GM21737 (cell line): Measurements from ENCODE around the gene PITX2.

Experiments
- ATAC-seq: cut with Tn5 transposase; IDR thresholded peaks from one replicate; pipeline ENCODE4 v1.9.1; 2021; ENCODE audit warnings: mild to moderate bottlenecking, moderate library complexity; ENCODE audit not compliant: unreplicated experiment

PITX2 gene

DNA sequence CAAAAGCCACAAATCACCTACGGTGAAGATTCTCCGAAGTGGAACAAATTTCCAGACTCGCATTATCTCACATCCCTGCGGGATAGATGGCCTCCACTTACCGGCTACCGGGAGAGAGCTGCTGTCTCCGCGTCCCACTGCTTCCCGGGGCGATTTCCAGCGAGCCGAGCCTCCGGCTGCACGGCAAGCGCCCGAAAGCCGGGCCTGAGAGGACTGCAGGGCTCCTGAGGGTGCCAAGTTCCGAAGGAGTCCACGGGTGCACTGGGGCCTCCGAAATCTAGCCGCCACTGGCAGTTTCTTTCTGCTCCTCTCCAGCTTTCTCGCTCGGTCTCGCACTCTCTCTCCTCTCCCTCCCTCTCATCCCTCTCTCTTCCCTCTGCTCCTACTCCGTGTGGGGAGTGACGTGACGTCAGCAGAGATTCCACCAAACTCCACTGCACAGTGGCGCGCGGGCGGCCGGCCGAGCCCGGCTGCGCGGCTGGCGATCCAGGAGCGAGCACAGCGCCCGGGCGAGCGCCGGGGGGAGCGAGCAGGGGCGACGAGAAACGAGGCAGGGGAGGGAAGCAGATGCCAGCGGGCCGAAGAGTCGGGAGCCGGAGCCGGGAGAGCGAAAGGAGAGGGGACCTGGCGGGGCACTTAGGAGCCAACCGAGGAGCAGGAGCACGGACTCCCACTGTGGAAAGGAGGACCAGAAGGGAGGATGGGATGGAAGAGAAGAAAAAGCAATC, 14.0 kb upstream of the PITX2 start:
- ATAC-seq, result no peak

DNA sequence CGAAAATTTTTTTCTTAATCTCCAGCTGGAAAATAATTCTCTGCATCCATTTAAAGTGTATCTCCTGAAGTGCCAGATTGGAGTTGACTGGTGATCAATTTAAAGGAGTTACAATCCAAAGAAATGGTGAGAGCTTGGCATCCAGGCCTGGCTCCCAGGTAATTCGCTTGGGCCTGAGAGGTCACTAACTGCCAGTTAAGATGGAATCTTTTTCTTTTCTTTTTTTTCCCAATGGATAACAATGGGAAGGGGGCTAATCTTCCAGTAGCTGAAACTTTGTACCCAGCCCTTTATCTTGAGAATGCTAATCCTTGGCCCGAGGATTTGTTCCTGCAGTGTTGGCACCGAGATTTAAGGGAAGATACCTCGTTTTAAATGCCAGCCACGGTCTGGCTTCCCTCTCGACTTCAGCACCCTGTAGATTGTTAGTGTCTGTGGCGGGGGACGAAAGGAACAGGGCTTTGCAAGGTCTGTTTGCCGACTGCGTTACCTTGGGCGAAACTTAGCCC, 13.3 kb upstream of the PITX2 start:
- no peak for ATAC-seq

DNA sequence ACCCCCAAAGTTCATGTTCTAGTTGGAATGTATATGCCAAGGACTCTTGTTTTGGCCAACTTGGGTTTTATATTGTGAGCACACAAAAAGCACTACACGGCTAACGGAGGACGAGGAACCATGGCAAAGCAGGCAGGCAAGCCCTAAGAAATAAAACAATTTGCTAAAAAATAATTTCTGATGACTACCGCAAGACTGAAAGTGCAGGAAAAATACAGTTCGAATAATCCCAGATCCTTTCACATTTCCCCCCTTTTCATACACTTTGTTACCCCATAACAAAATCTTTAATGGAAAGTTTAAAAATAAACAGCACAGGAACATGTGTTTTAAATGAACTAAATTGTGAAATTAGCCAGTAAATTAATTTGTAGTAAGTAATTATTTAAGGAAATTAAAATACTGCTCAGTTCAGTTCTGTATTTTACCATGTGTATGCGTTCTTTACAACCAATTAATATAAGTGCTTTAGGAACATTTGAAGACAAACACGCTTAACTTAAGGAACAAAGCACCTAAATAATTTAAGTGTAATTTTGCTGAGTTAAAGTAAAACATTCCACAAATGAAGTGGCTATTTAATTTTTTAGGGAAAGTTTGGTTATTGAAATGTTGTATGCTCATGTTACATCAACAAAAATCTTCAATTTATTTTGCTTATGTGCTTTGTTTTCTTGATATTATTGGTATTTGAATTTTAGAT, 12.4 kb upstream of the PITX2 start:
- no peak for ATAC-seq

DNA sequence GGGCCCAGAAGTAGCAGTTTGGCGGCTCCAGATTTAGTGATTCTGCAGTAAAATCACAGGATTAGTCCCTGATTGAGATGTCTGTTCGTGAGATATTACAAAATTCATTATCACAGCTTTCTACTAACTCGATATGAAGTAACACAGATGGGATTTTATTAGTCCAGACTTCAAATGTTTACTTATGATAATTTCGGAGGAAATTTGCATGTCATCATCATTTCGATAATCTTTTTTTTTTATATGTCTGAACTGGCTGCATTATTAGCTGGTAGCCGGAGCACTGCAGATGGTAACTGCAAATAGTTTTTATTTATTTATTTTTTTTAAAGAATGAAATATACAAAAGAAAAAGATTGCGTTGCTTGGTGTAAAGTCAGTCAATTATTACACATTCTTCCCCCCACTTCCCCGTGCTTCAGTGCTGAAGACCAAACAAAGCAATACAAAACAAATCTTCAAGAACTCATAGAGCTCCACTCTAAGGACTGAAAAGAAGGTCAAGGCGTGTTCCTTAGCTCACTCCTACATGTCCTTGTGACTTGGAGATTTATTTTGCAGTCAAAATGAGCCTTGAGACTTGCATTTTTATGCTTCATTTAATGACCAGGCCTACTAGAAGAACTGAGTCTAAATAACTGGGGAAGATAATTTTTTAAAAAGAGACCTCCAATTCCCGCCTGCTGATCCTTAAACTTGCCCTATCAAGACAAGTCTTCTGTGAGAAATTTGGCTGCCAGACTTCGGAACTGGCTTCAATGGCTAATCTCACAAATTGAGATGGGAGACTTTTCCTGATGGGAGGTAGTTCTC, 11.7 kb upstream of the PITX2 start:
- ATAC-seq, result no peak

DNA sequence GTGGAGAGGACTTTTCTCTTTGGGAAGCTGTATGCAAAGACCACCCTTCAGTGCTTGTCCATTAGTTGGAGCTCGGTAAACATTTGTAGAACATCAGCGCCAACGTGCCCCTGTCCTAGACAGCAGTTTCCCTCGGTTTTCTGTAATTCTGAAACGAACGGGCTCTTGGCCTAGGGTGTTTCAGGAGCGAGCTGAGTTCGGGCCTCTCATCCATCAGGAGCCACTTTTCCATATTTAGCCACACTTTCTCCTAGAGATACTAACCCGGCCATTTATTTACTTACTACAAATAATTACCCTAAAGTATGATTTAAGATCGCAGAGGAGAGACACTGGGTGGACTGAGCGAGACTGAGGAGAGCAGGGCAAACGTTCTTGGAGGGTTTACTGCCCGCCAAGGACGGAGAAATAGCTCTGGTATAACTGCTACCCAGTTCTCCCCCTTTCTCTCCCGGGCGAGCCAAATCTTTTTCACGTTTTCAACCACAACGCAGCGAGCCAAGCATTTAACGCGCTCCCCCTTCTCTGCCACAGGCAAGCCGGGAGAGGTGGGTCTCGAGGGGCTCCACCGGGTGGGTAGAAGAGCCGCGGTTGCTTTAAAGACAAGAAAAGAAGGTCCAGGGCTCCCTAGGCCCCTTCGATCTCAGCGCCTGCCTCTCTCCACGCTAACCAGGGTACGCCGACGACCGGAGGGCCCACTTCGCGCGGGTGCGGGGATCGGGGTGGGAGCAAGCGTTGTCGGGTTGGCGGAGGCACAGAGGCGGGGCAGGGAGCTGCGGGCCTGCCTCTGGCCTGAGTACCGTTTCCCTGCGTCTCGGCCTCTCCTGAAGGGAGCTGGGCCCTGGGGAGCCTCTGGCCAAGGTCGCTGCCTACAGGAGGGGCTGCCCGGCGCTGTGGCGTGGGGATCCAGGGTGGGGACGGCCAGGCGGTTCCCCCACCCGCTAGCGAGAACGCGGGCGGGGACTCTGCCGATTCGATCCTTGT, 10.8 kb upstream of the PITX2 start:
- no peak for ATAC-seq

DNA sequence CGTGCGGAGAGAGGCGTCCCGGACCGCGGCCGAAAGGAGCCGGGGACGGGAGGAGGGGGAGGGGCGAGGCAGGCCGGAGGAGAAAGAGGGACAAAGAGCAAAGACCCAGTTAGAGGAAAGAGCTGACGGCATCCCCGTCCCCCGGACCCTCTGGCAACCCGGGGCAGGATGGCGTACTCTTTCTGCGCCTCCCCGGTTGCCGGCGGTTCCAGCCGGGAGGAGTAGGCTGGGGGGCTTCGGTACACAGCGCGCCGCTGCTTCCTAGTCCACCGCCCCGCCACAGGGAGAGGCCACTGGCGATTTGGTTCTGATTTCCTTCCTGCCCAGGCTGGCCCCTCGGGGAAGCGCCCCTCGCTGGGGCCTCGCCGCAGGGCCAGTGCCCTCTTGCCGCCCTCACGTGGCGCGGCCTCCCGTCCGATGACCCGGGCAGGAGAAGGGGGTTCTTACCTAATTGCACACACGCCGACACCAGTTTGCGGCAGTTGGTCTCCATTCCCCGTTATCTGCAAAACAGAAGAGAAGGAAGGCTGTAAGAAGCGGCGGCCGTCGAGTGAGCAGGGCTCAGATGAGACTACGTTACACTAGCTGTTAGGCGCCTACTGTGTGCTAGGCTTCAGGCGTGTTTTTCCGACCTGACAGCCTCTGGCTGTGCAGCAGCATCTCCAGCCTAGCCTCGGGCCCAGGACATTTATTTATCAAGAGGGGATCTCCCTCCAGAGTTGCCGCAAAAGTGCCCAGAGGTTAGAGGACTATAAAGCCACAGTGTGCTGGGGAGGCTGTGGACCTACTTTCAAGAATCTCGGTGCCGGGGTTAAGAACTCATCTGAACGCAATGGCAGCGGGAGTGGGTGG, 9.9 kb upstream of the PITX2 start:
- no peak for ATAC-seq

DNA sequence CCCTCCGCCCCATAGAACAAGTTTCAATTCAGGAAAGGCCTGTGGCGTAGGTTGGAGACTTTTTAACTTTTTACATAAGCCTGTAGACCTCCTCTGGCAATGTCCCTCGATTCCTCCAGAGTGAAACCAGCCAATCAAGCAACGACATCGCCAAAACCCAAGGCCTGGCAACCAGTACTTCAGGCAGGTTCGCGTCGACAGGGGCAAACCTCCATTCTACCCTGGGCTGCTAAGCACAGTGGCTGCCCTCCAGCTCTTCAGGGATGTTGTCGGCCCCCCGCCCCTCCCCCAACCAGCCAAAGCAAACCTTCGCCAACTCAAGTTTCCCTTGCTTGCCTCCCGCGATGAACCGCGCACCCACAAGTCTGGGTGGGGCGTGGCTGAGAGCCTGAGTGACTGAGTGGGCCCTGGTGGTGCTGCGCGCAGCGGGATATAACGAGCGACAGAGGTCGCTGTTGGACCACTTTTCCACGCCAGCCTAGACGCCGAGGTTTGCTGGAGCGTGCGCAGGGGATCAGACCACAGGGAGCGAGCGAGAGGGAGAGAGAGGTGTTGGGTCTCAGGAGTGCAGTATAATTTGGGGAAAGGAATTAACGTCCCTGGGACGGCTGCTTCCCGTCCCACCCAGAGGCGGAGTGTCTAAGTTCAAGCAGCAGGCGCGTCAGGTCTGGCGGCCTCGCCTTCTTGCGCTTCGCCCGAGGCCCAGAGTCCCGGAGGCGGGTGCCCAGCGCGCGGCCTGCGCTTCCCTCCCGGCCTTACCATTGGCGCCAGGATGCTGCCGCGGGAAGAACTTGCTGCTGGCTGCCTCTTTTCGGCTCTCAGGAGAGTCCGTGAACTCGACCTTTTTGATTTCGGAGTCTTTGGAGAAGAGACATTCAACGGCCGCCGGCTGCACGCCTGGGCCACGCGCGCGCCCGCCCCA, 9.0 kb upstream of the PITX2 start:
- peak; percentile 96 for ATAC-seq

DNA sequence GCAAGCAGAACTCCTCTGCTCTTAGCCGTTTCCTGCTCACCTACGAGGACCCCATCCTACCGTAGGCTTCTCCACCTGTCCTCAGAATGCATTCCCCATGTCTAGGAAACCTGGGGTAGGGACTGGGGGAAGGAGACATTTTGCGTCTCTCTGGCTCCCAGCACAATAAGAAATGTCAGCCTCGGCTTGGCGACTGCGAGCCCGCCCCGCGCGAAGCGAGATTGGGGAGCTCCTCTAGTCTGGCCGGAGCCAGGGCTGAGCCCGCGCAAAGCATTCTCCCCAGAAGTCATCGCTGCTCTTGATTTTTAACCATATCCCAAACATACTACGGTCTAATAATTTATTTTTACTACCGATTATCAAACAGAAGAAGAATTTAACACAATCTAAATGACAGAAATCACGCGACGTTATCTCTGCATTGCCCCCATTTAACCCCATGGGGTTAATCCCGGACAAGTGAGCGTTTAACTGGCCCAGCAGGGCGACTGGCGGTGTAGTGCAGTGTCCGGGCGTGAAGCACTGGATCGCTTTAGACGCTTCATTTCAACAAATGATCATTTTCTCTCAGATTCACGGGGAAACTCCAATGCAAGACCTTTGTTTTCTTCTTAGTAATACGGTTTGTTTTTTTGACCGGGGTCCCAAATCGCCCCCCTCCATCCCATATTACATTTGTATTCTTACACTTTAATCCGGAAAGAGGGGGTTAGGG, 8.0 kb upstream of the PITX2 start:
- ATAC-seq, result no peak

DNA sequence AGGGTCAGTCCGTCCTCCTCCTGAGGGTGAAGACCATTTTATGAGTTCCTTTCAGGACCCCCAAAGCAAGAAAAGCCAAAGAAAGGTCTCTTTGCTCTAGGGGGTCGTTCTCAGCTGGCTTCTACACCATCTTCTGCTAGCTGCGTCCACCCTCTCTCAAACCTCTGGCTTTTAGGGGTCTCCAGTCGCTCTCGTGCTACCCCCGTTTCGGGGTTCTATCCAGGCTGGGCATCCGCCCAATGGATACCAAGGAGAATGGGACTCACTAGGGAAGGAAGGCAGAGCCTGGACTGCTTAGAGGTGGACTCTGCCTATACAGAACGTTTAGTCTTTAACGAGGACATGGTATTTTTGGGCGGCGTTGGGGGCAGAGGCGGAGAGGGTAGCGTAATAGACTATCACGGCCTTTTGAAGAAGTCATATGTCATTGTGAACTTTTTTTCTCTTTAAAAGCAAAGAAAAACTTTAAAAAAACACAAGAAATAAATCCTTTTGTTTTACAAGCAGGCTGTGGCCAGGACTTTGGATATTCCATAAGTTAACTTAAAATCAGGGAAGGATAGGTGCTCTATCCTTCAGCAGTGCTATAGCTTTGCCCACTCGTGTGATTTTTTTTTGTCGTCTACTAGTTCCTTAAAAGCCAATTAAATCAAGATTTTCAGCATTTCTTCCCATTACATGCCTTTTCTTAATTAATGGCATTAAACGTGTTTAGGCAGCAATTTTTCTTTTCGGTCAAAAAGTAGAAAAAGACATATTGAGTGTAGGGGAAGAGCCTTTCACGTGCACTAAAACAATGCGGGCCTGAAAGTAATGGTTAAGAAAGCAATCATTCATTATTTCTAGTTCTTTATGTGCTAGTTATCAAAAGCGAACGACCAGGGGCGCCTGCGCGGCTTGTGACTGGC, 7.2 kb upstream of the PITX2 start:
- ATAC-seq, result no peak

DNA sequence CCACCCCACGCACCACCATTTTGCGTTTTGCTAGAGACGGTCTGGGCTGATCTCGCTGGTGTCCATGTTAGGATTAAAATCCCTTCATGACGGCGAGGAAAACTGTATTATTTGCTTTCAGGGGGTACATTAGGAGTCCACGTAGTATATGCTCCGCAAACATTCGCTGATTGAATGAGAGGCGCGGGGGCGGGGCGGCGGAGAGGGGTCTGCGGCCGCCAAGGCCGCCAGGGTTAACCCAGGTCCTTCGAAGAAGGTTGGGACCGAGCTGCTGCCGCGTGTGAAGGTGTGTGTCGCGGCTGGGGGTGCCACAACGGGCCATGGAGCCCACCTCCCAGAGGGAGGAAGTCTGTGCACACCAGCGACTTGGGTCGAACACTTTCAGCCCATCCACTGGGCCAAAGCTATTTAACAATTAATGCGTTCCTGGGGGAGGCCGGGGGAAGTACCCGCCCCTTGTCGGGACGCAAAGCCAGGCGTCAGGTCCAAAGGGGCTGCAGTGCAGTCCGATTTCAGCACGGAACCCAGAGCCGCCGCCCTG, 6.4 kb upstream of the PITX2 start:
- ATAC-seq, result no peak

DNA sequence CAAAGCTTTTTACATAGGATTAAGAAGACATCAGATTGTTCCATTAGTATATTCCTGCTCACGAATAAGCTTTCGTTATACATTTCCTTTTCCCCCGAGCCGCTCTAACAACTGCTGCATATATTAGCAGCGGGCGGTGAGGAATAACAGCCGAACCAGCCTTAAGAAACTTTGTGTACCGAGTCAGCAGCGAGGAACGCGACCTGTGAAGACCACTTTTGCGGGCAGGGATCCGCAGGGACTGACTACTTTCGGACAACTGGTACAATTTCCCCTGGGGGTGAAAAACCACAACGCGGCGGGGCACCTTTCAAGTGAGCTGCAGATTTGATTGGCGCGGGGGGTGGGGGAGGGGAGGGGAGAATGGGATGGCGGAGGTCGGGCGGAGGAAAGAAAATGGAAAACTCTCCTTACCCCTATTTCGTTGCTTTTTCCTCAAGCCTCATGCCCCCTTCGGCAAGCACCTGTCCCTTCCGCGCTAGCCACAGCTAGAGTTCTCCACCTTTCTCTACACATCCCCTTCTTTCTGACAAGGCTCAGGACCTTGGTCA, 5.9 kb upstream of the PITX2 start:
- no peak for ATAC-seq

DNA sequence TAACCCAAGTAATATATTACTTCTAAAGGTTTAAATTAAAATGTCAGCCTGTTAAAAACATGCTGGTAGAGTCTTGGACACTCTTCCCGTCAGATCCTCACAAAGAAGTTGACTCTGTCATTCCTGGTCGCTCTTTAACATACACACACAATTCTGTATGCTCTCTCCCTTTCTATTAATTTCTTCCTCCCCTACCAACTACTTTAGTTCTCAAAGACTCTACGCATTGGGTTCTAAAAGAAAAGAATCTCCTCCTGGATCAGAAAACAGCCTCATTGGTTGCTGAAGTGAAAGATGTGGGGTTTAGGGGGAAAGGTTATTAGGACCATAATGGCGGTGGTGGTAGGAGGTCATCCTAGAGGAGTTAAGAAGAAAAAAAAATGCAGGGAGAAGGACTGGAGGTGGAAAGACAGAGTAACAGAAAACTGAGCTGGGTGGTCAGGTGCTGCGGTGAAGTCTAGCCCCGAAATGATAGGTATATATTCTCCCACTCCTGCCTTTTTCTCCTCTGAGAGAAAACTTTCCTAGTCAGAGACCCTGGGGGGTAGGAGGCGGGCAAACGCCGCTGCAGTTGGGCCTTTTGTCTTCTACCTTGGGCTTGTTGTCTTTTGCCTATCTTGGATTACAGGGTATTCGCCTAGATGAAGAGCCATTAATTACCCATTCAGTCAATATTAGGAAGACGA, 5.2 kb upstream of the PITX2 start:
- no peak for ATAC-seq

DNA sequence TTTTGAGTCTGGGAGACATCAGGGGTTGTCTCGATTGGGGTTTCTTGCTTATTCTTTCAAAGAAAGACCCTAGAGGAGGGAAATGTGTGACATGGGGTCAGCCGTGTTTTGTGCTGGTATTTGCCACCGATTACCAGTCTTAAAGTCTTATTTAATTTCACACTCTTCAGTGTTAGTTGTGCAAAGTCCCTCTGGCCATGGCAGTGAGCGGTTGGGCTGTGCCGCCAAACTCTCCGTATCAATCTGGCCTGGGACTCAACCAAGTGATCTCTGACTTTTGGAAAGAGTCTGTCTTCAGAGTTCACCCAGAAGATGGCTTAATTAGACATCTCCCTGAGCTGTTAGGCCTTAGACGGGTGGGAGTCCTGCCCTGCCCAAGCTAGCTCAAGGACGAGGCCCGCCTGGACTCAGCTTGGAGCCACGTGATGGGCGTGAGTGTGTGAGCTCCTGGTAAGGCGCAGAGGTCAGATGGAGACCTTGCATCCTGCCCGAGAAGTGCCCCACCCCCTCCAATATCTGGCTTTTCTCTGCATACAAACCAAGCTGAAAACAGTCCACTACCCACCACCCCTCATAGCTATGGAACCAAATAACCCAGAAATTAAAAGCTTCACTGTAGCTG, 3.8 kb upstream of the PITX2 start:
- ATAC-seq, result no peak

DNA sequence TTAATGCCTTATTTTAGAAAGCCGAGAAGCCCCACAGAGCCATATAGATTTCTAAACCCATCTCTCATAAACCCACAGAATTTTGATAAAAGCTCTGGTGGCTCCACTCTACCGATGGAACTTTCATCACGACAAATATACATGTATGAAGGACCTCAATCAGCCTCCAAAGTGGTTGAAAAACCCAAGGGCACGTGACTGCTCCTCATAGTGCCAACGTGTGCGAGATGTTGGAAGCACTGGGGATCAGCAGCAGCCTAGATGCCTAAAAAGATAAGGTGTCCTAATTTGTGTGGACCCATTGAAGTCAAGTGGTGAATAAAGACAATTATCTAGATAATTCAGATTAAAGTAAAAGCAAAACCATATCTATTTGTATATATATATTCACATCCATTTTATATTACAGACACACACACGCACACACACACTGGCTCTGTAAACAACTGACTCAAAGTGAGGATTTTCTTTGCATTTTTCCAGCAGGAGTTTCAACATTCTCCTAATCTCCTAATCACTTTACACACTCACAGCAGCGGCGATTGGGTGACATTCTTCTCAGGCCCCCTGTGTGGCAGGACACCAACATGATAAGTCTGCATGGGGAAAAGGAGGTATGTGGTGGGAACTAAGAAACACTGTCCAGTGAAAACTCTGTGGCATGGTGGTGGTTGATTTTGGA, 2.8 kb upstream of the PITX2 start:
- ATAC-seq, result no peak
